HG02623 (cell line): ENCODE measurements around the gene C1orf167.
A peak's percentile ranks its signal among the peaks of the same experiment; 100 is the strongest.
"Not testable (repeated sequence)": the region's sequence is repeated elsewhere in the genome, so short reads cannot be mapped to it uniquely, and the experiment has no call there.

Experiments used
- ATAC-seq: cut with Tn5 transposase; IDR thresholded peaks from one replicate; pipeline ENCODE4 v1.9.1; 2021; ENCODE audit warnings: moderate library complexity; ENCODE audit not compliant: unreplicated experiment

Gene C1orf167

GRCh38 chr1:11797525-11798216 lies 35.7 kb downstream of the C1orf167 start:
- ATAC-seq = no peak

GRCh38 chr1:11799099-11799498 lies 37.1 kb downstream of the C1orf167 start:
- ATAC-seq = no peak

DNA sequence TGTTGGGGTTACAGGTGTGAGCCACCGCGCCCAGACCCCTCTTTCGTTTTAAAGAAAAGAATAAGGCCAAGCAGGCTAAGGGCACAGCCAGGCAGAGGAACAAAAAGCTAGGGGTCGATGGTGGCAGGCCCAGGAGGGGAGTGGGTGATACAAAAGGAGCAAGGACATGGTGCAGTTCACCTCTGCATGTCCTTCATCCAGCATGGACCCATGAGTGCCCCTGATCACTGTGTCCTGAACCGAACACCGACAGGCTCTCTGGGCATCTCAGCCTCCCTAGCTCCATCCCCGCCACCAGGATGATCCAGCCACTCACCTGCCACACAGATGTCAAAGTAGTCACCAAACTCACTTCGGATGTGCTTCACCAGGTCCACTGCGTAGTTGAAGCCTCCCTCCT lies 37.9 kb downstream of the C1orf167 start:
- ATAC-seq = no peak

GRCh38 chr1:11800391-11800755 lies 38.4 kb downstream of the C1orf167 start:
- ATAC-seq = no peak

DNA sequence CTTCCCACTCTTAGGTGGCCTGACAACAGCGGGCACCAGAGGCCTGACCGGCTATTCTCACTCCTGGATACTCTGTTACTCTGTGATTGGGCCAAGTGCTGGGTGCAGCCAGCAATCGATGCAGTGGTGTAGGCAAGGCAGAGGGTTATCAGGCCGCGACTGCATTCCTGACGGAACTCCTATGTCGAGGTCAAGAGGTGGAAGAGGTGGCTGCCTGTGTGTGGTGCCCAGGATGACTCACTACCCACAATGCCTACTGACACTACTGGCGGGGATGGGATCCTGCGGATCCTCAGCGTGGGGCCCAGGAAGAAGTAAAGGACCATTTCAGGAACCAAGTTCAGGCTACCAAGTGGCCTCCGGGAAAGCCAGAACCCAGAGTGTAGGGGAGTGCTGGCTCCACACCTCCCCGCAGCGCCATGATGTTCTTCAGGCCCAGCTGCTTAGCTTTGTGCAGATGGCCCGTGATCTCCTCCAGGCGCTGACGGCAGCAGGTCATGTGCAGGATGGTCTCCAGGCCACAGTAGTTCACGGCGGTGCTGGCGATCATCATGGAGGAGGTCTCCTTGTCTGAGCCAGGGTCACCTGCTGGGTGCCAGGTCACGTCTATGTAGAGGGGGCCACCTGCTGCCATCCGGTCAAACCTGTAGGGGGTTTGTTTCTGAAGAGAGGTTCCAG lies 38.9 kb downstream of the C1orf167 start:
- no peak for ATAC-seq

DNA sequence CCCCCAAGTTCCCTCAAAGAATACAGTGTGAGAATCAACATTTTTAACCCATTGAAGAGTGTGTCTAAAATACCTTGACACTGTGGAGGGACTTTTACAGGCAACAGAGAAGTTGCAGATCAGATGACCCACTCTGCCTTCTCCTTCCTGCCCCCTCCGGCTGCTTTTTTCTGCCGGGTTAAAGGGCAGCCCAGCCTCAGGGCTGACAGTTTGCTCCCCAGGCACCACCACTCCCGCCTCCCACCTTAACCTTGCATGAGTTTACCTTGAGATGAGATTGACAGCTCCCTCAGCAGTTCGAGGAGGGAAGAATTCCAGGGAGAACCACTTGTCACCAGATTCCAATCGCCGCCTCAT lies 40.6 kb downstream of the C1orf167 start:
- ATAC-seq = no peak

DNA sequence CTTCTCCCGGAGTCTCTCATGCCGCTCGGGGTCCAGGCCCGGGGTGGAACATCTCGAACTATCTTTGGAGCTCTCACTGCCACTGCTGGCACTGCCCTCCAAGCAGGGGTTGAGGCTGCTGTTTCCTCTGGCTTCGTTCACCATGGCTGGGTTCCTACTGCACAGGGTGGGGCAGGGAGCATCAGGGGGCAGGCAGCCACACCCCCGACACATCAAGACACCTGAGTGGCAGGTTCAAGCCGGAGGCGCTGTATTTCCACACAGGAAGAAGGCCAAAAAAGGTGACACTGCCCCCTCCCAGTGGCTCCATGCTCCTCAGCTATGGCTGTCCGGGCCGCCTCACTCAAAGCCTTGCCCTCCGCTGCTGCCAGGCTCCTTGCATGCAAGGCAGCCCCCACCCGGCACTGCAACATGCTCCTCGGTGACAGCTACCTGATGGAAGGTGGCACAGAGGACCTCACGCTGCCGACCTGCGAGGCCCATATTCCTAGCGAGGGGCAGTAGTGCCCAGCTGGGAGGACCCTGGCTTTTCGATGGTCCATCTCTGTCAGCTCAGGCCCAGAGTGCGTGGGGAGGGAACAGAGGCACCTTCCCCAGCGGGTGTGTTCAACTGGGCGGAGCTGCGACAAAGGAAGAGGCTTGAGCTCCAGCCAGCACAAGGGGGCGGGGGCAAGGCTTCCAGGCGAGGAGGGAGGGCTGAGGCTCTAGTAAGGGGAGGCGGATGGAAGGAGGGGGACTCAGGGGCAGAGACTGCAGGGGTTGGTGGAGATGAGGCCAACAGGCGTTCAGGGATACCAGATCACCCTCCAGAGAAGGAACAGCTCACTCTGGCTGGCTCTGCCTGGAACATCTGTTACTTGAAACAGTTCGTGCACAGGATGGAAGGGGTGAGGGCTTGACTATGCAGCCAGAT lies 41.2 kb downstream of the C1orf167 start:
- ATAC-seq = no peak

GRCh38 chr1:11803924-11804665 lies 42.1 kb downstream of the C1orf167 start:
- not testable (repeated sequence) for ATAC-seq

- no peak for ATAC-seq
These were observed 42.9 kb downstream of the C1orf167 start for GRCh38 chr1:11804666-11805421.

- peak; percentile 84 for ATAC-seq
These were observed 43.7 kb downstream of the C1orf167 start, which contains the start of the genes CLCN6 and MTHFR for GRCh38 chr1:11805422-11806306. CLCN6 (plus strand) TSS chr1:11806191; CDS start chr1:11806263, 72 bp downstream. MTHFR (minus strand) TSS chr1:11805964; CDS start chr1:11803116, 2,848 bp downstream.

- peak; percentile 29 for ATAC-seq
These were observed 44.4 kb downstream of the C1orf167 start for GRCh38 chr1:11806307-11806936.

DNA sequence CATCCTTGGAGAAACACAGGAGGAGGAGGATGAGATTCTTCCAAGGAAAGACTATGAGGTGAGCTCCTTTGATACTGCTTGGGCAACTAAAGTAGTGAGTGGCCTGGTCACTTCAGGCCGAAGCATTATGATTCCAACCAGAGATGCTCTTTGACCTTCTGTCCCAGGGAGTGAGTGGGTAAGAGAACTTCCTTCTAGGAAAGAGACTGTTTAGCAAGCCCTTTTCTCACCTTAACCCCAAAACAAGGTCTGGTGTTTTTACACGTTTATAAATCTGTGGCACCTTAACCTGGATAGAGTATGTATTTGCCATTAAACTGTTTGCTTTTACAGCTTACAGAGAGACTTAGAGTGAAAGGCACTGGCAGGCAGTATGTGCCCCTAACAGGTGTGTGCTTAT lies 45.1 kb downstream of the C1orf167 start:
- no peak for ATAC-seq

DNA sequence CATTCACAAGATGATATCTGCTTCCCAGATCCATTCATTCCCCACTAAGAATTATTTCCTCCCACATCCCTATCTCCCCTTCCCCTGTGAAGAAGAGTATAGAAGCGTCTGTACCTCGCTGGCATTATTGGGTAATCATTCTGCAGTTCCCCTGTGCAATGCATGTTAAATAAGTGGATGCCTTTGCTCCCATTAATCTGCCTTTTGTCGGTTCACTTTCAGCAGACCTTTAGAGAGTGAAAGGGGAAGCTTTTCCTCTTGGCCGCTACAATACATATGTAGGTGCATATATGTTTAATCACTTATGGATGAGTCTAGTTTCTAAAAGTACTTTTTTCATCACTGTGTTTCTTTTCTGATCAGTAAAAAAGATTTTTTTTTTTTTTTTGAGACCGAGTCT lies 51.0 kb downstream of the C1orf167 start:
- no peak for ATAC-seq

DNA sequence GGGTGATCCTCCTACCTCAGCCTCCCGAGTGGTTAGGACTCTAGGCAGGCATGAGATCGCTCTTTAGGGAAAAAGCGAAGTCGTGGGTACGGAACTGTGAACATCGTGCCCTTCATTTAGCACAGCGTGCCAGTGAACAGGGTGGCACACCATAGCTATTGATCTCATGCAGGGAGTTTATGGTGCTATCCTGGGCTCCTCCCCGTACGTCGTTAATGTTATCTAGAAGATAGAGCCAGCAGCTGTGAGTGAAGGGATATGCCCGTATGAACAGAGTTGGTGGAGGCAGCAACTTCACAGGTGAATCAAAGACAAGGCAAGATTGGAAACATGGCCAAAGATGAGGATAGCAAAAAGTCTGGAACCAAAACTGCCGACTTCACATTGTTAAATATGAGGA lies 55.2 kb downstream of the C1orf167 start:
- no peak for ATAC-seq

DNA sequence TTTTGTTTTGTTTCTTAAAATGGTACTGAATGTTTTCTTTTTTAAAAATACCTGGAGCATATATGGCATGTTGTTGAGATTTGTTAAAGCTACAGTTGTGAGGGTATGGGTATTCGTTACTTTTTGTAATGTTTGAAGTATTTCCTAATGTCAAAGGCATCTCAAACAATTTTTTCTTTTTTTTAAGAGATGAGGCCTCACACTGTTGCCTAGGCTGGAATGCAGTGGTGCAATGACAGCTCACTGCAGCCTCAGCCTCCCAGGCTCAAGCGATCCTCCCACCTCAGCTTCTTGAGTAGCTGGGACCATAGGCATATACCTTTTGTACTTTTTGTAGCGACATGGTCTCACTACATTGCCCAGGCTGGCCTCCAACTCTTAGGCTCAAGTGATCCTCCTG lies 60.1 kb downstream of the C1orf167 start:
- ATAC-seq = no peak

- ATAC-seq = no peak
These were observed 61.6 kb downstream of the C1orf167 start for GRCh38 chr1:11823366-11824137.

- no peak for ATAC-seq
These were observed 63.1 kb downstream of the C1orf167 start for GRCh38 chr1:11825131-11825530.

- ATAC-seq = no peak
These were observed 65.0 kb downstream of the C1orf167 start for GRCh38 chr1:11826946-11827345.
